Measurements from ENCODE around the gene EMC6.

Gene EMC6

DNA sequence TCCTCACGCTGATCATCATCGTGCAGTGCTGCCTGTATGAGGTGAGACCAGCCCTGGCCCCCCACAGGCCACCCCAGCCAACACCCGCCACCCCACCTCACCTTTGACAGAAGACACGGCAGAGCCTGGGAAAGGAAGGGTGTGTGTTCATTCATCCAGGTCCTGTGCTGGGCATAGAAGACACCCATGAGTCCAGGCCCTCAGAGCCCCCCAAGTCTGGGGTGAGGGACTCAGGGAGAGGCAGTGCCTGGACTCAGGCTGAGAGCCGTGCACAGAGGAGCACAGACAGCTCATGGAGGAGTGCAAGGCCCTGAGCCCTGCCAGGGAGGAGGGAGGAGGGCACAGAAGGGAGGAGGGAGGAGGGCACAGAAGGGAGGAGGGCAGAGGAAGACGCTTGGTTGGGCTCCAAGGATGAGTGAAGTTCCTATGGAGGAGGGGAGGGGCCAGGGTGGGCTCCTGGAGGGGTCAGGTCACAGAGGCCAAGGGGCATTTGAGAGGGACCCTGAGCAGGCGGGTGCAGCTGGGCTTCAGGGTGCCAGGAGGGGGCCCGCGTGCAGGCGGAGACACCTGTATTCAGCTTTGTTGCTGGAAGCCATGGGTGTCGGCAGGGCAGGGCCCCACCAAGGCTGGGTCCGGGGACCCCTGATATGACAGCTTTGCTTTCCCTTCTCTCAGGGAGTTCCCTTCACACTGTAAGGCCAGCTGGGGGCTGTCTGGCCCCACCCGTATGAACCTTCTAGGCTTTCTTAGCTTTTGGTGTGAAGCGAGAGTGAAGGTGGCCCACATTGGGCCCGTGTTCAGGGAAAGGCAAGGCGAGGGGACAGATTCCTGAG lies 11.6 kb upstream of the EMC6 start:
- no peak for DNase-seq

DNA sequence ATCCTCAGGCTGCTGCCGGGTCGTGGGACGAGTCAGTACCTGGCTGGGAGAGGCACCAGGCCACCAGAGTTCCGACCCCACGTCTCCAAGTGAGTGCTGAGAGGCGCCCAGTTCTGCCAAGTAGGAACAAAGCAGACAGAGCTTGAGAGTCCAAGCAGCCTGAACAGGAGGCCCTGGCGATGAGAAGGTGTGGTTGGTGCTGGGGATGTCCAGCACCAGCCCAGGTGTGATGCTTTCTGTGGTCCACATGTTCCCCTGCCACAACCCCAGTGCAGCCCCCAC lies 11.1 kb upstream of the EMC6 start:
- DNase-seq, result no peak

DNA sequence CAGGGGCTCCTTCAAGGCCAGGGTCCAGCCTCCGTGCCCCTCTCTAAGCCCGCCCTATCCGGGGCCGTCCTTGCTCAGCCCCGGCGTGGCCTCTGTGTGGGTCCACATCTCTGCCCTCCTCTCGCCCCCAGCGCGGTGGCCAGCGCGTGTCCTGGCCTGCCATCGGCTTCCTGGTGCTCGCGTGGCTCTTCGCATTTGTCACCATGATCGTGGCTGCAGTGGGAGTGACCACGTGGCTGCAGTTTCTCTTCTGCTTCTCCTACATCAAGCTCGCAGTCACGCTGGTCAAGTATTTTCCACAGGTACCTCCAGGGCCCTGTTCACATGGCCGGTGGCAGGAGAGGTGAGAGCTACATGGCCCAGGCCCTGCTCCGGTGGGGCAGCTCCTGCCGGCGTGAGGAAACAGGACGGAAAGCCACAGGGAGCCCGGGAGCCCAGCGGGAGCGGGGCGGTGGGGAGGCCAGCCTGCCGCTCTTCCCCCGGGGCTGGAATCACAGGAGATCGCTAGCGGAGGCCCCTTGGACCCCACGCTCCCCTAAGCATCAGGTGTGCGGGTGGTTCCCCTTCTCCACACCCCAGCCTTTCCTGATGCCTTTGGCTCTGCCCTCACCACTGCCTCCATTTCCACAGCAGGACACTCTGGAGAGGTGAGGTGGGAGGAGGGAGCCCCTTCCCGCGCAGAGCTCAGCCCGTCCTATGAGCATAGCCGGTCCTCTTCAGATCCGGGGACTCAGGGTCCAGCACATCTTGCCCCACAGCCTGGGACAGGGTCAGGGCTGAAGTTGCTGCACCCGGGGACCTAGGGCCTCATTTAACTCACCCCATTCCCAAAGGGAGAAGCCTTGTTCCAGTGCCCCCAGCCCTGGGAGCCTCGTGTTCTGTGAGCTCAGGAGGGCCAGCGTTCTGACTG lies 10.5 kb upstream of the EMC6 start:
- no peak for DNase-seq

DNA sequence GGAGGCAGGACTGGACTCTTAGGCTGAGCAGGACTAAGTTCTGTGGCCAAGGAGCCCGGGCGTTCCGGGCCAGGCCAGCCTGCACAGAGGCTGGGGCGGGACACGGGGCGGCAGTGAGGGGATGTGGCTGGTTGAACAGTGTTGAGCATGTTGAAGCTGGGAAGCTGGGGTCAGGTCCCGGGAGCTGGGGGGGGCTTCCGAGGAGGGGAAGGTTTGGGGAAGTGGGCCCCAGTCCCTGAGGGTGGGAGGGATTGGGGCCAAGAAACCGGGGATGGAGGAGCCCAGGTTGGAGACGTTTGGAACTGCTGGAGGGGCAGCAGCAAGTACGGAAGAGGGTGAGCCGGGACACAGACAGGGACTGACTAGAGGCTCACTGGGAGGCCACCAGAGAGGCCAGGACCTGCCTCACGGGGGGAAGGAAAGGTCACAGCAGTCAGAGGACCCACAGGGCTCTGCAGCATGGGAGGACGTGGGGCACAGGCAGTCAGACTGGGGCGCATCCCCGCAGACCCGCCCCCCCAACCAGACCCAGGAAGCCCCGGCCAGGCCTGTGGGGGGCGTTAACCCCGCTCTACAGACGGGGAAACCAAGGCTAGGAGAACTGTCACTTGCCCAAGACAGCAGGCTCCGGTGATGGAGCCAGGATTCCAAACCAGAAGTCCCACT lies 9.7 kb upstream of the EMC6 start:
- no peak for DNase-seq

DNA sequence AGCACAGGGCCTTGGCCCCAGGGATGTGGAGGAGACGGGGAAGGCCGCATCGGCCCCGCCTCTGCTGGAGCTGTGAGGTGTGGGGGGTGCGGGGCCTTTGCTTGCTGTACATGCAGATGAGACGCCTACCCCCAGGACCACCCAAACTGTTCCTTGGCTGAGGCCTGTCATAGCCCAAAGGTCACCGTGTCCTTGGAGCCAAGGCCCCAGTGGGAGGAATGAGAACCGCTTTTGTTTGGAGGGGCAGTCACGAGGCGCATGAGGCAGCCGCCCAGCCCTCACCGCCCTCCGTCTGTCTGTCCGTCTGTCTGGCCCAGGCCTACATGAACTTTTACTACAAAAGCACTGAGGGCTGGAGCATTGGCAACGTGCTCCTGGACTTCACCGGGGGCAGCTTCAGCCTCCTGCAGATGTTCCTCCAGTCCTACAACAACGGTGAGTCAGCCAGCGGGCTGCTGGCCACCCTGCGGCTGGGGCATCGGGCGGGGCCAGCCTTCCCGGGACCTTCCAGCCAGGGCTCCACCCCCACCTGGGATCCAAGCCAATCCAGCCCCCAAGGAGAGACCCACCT lies 9.0 kb upstream of the EMC6 start:
- no peak for DNase-seq

DNA sequence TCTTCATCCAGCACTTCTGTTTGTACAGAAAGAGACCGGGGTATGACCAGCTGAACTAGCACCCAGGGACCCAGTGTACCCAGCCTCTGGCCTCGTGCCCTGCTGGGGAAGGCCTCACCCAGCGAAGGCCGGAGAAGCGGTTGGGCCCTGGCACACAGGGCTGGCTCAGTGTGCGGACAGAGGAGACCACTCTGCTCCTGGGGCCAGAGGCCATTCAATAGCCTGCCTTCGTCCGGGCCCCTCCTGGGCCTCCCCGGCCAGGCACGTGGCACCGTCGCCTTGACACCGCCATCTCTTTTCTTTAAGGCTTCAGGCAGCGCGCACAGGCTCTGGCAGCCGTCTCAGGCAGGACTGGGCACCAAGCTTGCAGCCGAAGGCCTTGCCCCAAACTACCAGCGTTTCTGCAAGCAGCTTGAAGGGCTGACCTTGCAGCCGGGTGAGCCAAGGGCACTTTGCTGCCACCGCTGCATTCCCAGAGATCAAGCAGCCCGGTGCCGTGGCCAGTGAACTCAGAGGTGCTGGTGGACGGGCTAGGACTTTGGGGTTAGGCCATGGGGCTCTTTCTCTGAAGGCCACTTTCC lies 8.2 kb upstream of the EMC6 start:
- DNase-seq, result no peak

DNA sequence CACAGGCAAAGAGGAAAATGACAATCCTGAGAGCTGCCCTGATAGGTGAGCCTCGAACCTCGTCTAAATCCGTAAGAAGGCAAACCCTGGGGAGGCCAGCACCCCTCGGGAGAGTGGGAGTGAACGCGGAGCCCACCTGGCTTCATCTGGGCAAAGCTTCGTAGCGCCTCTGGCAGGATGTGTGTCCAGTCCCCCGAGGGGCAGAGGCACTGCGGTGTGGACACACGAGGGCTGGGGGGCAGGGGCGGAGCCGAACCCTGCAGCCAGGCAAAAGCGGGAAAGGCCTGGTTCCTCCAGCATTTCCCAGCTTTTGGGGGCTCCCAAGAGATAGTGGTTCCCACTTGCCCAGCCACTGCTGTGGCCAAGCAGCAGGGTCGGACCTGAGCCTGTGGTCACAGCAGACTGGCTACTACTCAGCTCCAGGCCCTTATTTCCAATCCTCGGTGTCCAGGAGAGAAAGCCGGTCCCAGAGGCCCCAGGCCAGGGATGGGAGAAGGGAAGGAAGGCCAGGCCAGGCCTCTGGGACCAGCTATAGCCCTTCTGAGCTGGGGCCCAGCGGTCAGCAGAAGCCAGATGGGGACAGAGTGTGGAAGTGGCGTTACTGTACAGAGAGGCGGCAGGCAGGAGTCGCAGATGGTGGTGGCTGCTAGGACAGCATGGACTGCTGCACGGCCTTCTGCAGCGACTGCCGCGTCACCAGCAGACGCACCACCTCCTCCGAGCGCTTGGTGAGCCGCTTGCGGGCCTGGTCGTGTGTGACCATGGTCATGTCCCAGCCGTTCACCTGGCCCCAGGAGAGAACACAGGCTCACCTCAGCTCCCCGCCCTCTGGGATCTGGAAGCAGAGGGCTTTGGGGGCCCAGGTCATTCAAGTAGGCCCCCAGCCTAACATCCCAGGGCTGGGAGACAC lies 5.3 kb upstream of the EMC6 start:
- no peak for DNase-seq

DNA sequence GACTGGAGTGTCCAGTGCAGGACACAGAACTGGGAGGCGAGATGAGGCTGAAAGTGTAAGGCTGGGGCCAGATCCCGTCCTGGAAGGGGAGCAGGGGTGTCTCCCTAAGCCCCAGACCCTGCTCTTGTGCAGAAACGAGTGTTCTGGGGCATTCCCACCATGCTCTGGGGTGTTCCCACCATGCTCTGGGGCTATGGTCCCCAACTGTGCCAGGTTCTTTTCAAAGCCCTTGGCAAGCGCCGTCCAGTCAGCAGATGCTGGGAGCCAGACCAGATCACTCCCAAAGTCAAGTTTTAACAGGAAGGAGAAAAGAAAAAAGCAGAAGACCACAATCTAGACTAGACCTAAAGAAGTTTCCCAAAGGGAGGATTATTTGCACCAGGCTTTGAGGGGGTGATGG lies 2.8 kb upstream of the EMC6 start:
- no peak for DNase-seq

DNA sequence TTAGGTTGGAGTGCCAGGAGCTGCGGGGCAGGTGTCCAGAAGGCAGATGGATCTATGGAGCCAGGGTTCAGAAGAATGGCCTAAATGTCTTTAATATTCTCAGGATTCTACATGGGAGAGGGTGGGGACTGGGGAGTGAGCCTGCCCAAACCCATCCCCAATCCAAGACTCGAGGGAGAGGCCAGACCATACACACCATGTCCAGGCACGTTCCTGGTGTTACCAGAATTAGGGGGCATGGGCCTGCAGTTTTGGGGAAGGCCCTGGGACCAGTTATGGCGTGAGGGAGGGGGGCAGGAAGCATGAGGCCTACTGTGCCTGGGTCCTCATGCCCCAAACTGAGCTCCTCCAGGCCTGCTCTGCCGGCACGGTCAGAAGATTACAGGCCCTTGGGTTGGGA lies 2.1 kb upstream of the EMC6 start:
- DNase-seq, result no peak

DNA sequence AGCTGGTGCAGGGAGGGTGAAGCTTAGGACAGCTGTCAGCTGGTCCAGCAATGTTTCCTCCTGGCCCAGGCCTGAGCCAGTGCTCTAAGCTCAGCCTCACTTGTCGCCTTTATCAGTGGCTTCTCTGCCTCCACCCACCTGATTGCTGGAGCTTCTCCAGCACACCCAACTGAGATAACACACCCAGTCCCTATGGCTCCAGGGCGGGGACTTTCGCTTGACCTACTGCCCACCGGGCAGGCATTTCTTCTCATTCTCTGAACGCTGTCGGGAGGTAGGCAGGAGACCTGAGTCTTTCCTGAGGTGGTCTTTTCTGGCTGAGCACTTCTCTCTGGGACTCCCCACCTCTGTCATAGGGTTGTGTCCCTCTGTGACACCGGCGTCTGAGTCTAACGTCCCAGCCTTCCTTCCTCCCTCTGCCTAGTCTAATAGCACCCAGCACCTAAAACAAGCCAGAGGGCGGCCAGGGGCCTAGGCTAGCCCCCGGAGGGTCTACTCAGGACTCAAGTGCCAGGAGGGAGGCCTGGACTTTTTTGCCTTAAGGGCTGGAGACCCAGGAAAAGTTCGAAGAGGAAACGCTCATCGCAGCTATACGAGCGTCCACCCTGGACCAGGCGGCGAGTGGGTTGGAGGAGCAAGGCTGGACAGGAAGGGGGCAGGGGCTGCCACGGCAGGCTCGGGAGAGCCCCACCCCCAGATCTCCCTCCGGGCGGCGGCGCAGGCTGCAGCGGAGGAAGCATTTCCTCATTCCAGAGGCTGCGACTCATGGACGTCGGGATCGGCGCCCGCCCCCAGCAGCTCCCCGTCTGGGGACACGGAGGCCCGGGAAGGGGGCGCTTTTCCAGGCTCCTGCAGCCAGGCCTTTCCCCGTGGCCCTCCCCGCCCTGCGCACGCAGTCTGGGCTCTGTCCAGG lies 990 bp upstream of the EMC6 start:
- no peak for DNase-seq

DNA sequence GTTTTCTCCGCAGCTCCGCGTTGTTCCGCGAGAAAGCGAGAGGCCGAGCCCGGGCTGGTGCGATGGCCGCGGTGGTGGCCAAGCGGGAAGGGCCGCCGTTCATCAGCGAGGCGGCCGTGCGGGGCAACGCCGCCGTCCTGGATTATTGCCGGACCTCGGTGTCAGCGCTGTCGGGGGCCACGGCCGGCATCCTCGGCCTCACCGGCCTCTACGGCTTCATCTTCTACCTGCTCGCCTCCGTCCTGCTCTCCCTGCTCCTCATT lies 404 bp downstream of the EMC6 start:
- no peak for DNase-seq

DNA sequence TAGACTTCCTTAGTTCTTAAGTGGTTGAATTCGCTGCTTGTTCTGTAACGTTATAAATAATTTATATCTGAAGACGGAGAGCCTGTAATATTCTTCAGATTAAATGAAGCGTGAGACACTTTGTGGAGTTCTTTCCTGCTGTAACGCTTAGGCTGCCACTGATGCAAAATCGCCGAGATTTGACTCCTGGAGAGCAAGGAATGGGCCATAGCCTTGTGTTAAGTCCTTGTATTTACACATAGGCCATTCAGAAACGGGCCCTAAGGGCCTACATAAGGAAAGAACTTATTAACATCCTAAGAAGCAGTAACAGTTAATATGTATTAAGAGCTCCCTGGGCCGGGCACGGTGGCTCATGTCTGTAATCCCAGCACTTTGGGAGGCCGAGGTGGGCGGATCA lies 936 bp downstream of the EMC6 start:
- DNase-seq, result no peak

DNA sequence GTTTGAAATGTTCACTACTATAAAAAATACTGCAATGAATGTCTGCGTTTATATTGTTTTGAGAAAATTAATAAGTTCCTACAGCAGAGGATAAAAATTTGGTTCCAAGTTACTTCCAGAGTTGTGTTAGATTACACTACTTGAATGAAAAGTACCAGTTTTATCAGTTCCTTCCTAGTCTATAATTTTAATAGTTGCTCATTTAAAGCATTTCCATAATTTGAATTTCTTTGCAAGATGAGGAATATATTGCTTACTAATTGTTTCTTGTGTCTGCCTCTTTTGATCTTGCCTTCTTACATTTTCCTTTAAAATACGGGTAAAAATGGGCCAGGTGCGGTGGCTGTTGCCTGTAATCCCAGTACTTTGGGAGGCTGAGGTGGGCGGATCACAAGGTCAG lies 4.0 kb downstream of the EMC6 start:
- no peak for DNase-seq

DNA sequence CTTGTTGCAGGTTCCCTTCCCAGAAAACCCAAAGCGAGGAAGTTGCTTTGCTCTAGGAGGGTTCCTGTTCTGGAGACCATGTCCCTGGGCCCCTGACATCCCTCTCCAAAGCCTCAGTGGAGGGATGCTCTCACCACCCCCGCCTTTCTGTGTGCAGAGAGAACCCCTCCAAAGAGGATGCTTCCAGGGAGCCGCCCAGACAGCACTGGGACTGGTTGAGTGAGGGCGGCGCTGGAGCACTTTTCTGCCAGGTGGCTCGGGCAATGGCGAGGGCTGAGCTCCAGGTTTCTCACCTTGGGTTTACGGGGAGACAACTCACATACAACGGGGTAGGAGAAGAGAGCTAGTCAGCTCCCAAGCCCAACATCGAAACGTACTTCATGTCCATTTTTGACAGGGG lies 7.3 kb downstream of the EMC6 start:
- no peak for DNase-seq

DNA sequence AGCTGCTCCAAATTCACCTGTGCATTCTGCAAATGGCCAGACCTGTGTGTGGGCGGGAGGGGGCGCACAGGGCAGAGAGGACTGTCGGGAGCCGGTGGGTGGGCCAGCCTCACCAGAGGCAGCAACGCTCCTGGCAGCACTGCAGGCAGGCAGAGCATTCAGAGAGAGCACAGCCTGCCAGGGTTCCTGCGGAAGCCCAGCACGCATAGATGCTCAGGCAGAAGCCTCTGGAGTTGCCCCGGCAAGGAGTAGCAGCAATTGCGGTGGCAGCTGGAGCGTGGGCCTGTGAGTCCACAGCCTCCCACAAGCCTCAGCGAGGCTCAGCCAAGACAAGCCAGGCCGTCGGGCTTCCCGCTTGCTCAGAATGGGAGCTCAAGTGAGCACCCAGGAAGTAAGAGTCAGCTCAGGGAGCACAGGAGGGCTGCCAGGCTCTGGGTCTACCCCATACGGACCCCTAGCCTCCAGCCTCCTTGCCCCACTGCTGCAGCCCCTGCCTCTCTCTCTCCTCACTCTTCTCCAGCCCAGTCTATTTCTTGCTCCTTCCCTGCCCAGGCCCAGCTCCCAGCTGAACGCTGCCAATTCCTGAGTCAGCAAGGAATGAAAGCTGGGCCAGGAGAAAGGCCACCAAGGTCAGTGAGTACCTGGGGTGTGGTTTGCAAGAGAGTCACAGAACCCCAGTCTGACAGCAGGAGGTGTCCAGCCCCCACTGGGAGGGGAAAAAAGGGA lies 9.6 kb downstream of the EMC6 start:
- DNase-seq, result no peak

DNA sequence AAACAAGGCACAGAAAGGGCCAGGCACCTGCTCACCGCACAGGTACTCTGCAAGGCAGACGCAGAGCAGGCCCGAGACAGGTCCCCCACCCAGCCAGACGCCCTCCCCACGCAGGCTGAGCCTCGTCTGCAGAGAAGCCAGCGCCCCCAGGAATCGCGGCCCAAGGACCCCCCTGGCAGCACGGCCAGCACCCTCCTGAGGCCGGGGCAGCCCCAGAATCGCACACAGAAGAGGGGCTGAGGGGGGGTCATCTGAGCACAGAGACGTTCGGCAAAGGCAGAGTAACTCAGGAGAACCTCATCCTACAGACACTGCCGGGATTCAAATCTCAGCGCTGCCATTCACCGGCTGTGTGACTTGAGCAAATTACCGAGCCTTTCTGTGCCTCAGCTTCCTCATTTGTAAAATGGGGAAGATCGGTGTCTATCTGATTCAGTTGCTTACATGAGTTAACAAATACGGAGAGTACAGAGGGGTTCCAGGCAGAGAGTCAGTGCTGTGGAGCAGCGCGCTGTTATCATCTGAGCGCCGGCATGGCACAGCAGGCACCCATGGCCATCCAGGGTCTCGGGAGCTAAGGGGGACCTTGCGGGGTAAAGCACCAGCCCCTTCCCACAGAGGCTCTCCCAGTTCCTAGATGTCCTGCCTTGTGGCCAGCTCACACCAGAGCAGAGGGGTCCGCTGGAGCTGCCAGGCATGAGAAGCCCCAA lies 10.4 kb downstream of the EMC6 start:
- DNase-seq, result no peak

DNA sequence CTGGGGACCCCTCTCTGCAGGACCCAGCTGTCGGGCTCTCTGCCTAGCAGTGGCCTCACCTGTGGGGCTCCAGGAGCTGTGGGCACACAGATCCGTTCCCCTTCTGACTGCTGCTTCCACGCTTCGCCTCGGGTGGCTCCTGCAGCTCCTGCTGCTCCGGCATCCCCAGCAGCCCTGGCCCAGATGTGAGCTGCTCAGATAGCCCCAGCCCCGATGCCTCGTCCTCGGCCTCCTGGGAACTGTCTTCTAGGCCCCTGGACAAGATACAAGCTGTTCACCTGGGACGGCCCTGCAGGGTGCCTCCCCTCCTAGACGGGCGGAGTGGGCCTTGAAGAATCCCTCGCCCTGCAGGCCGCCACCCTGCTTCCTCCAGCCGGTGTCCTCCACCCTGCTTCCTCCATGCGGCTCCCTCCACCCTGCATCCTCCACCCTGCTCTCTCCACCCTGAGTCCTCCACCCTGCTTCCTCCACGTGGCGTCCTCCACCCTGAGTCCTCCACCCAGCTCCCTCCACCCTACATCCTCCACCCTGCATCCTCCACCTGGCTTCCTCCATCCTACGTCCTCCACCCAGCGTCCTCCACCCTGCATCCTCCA lies 11.0 kb downstream of the EMC6 start:
- DNase-seq, result no peak

DNA sequence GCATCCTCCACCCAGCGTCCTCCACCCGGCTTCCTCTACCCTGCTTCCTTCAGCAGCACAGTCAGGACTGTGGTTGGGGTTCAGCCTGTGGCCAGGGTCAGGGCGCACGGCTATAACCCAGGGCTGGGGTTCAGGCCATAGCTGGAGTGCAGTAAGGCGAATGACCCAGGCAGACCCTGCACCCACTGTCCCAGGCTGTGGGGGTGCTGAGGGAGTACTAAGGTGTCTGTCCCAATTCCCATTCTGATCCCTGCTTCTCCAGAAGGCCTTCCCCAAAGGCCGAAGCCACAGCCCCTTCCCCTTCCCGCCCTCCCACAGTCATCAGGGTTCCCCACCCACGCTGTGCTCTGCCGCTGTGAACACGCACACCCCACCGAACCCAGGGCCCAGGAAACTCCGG lies 12.4 kb downstream of the EMC6 start:
- no peak for DNase-seq

DNA sequence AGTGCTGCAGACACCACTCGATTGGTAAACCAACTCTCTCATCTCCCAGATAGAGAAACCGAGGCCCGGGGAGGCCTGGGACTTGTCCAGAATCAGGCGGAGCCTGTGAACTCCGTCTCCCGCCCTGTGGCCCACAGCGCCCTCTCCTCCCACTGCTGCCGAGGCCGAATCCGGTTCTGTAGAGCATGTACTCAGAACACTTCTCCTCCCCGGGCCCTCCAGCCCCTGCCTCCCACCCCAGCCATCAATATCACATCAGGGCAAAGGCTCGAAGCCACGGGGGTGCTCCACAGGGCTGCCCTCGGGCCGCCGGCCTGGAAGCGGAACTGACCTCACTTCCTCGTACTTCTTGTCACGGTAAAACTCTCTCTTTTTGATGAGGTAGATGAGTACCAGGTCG lies 13.0 kb downstream of the EMC6 start:
- DNase-seq, result no peak

All from CD4-positive, alpha-beta T cell treated with Interleukin-6 for 4 hours (primary cell).